Muscle of arm (tissue), 14 donors: Measurements from ENCODE around the gene OR2B2. TPM values are rescaled to one million over a fixed set of nuclear protein-coding genes. Genes with fewer than 3 reads are reported as not detected.
A peak's percentile ranks its signal among the peaks of the same experiment; 100 is the strongest.
"Not testable (repeated sequence)": the region's sequence is repeated elsewhere in the genome, so short reads cannot be mapped to it uniquely, and the experiment has no call there.

Source experiments
- DNase-seq: peaks from one replicate; pipeline ENCODE4 v3.0.0-alpha.2; 2013
- long read RNA-seq, 11 donors: transcript quantifications; one replicate each; lab custom pipeline, GENCODE V29; 2026
- polyA plus RNA-seq, 12 donors: library from polyadenylated mRNA; unstranded; fragments of 120-200 nt; gene quantifications; one replicate each; pipeline ENCODE4 v1.2.1, GENCODE V29; 2013; ENCODE audit not compliant: insufficient read length in 12 of 12

OR2B2 gene
- polyA plus RNA-seq, result not detected
- long read RNA-seq, donor 1, result 0 reads
- long read RNA-seq, donor 2, result 0 reads
- long read RNA-seq, donor 3, result 0 reads
- long read RNA-seq, donor 4, result 0 reads
- long read RNA-seq, donor 5, result 0 reads
- long read RNA-seq, donor 6, result 0 reads
- long read RNA-seq, donor 7, result 0 reads
- long read RNA-seq, donor 8, result 0 reads
- long read RNA-seq, donor 9, result 0 reads
- long read RNA-seq, donor 10, result 0 reads
- long read RNA-seq, donor 11, result 0 reads

- DNase-seq, result no peak
Observed at GRCh38 chr6:27911956-27912446, at the start of gene OR2B2. TSS of gene OR2B2 (minus strand) at chr6:27912396. CDS start at chr6:27912319, 77 bp downstream.

GRCh38 chr6:27957516-27957915 lies 45.3 kb upstream of the OR2B2 start:
- DNase-seq, result no peak

- no peak for DNase-seq
Observed at GRCh38 chr6:27956941-27957340, 44.7 kb upstream of the OR2B2 start, which contains the start of gene OR2B6. TSS of gene OR2B6 (plus strand) at chr6:27957241. CDS start at chr6:27957241, 0 bp downstream.

- DNase-seq, result no peak
Observed at GRCh38 chr6:27951040-27951439, 38.8 kb upstream of the OR2B2 start.

- no peak for DNase-seq
Observed at GRCh38 chr6:27948237-27948636, 36.0 kb upstream of the OR2B2 start.

GRCh38 chr6:27943072-27943471 lies 30.9 kb upstream of the OR2B2 start:
- DNase-seq, result not testable (repeated sequence)

- DNase-seq, result no peak
Observed at GRCh38 chr6:27940766-27941165, 28.6 kb upstream of the OR2B2 start.

- DNase-seq, result no peak
Observed at GRCh38 chr6:27931209-27931608, 19.0 kb upstream of the OR2B2 start.

GRCh38 chr6:27929930-27930329 lies 17.7 kb upstream of the OR2B2 start:
- DNase-seq, result not testable (repeated sequence)

- not testable (repeated sequence) for DNase-seq
Observed at GRCh38 chr6:27928041-27928440, 15.8 kb upstream of the OR2B2 start.

- DNase-seq, result no peak
Observed at GRCh38 chr6:27924179-27924578, 12.0 kb upstream of the OR2B2 start.

GRCh38 chr6:27922949-27923348 lies 10.8 kb upstream of the OR2B2 start:
- no peak for DNase-seq

GRCh38 chr6:27908017-27908416 lies 4.2 kb downstream of the OR2B2 start:
- no peak for DNase-seq

- DNase-seq, result peak; percentile 95
Observed at GRCh38 chr6:27902335-27903314, 9.6 kb downstream of the OR2B2 start.

GRCh38 chr6:27901801-27902200 lies 10.4 kb downstream of the OR2B2 start:
- no peak for DNase-seq

- DNase-seq, result not testable (repeated sequence)
Observed at GRCh38 chr6:27900197-27900596, 12.0 kb downstream of the OR2B2 start.

- DNase-seq, result no peak
Observed at GRCh38 chr6:27899543-27899942, 12.7 kb downstream of the OR2B2 start.

GRCh38 chr6:27897580-27898206 lies 14.5 kb downstream of the OR2B2 start:
- DNase-seq, result no peak

- DNase-seq, result no peak
Observed at GRCh38 chr6:27896398-27896796, 15.8 kb downstream of the OR2B2 start.

- peak; percentile 89 for DNase-seq
Observed at GRCh38 chr6:27894839-27895762, 17.1 kb downstream of the OR2B2 start.
